ENCODE measurements around the gene FKBP5.
A peak's percentile ranks its signal among the peaks of the same experiment; 100 is the strongest.

Gene FKBP5

DNA sequence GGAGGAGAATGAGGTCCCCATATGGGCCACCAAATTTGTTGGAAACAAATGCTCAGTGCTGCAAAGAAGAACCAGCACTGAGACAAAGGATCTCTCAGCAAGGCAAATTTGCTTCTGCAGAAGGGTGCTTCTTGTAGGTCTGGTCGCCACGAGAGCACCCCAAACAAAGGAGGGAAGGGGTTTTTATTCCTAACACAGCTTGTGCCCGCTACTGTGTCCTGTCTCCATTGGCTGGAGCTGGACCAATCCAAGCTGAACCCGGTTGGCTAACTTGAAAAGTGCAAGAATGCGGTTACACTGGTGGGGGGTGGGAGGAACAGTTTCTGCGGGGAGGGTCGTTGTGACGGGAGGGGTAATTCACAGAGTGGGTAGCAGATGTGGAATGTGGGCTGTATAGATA lies 121.9 kb downstream of the FKBP5 start:
- no peak for DNase-seq (ENCODE audit: low read depth)
- TF ChIP-seq, protein P1, sequence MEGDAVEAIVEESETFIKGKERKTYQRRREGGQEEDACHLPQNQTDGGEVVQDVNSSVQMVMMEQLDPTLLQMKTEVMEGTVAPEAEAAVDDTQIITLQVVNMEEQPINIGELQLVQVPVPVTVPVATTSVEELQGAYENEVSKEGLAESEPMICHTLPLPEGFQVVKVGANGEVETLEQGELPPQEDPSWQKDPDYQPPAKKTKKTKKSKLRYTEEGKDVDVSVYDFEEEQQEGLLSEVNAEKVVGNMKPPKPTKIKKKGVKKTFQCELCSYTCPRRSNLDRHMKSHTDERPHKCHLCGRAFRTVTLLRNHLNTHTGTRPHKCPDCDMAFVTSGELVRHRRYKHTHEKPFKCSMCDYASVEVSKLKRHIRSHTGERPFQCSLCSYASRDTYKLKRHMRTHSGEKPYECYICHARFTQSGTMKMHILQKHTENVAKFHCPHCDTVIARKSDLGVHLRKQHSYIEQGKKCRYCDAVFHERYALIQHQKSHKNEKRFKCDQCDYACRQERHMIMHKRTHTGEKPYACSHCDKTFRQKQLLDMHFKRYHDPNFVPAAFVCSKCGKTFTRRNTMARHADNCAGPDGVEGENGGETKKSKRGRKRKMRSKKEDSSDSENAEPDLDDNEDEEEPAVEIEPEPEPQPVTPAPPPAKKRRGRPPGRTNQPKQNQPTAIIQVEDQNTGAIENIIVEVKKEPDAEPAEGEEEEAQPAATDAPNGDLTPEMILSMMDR (conservative IDR thresholded peaks at IDR 0.05; ENCODE audit: control insufficient read depth, insufficient read depth, low read depth, low read length) = no peak
- no peak overlapping the region for H3K4me3 ChIP-seq (ENCODE audit: control insufficient read depth, low read depth, low read length)

DNA sequence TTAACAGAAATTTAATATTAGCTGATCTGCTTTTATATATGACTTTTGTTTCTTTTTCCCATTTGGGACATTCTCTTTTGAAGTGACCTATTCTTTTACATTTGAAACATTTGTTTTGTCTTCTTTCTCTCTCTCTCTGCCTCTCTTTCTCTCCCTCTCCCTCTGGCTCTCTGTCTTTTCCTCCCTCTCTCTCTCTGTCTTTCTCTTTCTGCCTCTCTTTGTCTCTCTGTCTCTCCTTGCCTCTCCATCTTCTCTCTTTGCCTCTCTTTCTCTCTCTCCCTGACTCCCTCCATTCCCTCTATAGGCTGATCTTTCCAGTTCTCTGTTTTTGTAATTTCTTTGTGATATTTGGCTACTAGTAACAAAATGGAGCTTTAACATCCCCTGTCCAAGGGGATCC lies 124.0 kb downstream of the FKBP5 start:
- DNase-seq (ENCODE audit: low read depth) = no peak
- TF ChIP-seq, protein P1 (conservative IDR thresholded peaks at IDR 0.05; ENCODE audit: control insufficient read depth, insufficient read depth, low read depth, low read length) = no peak
- H3K4me3 ChIP-seq (ENCODE audit: control insufficient read depth, low read depth, low read length) = no peak overlapping the region

DNA sequence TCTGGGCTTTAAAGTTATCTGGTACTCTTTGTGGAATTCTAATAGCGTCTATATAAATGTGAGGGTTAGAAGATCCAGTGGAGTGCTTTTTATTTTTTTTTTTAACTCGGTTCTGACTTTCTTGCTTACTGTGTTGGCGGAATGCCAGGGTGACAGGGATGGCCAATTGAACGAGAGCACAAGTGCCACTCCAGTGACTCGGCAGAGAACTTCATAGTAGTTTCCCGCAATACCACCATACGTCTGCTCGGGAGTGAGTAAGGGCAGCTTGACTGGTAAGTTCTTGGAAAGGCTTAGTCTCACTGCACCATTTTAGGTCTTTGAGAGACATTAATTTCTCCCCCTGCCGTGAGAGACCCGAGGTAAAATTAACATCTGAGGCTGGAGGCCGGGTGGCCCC lies 126.7 kb downstream of the FKBP5 start:
- peak; percentile 34 for DNase-seq (ENCODE audit: low read depth)
- TF ChIP-seq, protein P1 (conservative IDR thresholded peaks at IDR 0.05; ENCODE audit: control insufficient read depth, insufficient read depth, low read depth, low read length) = no peak
- no peak overlapping the region for H3K4me3 ChIP-seq (ENCODE audit: control insufficient read depth, low read depth, low read length)

DNA sequence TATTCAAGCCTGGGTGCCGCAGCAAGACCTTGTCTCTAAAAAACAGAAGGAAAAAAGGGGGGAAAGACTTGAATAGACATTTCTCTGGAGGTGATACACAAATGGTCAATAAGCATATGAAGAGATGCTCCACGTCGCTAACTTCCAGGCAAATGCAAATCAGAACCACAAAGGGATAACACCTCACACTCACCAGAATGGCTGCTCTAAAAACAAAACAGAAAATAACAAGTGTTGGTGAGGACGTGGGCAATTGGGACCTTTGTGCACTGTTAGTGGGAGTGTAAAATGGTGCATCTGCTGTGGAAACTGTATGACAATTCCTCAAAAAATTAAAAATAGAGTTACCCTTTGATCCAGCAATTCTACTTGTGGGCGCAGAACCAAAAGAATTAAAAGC lies 127.6 kb downstream of the FKBP5 start:
- no peak for DNase-seq (ENCODE audit: low read depth)
- no peak overlapping the region for H3K4me3 ChIP-seq (ENCODE audit: control insufficient read depth, low read depth, low read length)
- TF ChIP-seq, protein P1 (conservative IDR thresholded peaks at IDR 0.05; ENCODE audit: control insufficient read depth, insufficient read depth, low read depth, low read length) = no peak

DNA sequence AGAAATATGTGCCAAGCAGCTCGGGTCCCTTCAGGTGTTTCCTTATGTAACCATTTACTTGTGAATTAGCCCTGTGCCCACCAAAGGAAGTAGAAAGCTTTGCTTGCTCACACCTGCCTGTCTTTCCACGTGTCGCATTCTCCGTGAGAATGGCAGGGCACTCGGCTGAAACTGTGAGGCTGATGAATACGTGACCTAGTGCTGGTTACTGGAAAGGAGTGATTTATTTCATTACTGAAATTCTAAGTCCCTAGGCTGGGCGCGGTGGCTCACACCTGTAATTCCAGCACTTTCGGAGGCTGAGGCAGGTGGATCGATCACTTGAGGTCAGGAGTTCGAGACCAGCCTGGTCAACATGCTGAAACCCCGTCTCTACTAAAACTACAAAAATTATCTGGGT lies 130.1 kb downstream of the FKBP5 start:
- TF ChIP-seq, protein P1 (conservative IDR thresholded peaks at IDR 0.05; ENCODE audit: control insufficient read depth, insufficient read depth, low read depth, low read length) = no peak
- no peak overlapping the region for H3K4me3 ChIP-seq (ENCODE audit: control insufficient read depth, low read depth, low read length)
- DNase-seq (ENCODE audit: low read depth) = no peak

DNA sequence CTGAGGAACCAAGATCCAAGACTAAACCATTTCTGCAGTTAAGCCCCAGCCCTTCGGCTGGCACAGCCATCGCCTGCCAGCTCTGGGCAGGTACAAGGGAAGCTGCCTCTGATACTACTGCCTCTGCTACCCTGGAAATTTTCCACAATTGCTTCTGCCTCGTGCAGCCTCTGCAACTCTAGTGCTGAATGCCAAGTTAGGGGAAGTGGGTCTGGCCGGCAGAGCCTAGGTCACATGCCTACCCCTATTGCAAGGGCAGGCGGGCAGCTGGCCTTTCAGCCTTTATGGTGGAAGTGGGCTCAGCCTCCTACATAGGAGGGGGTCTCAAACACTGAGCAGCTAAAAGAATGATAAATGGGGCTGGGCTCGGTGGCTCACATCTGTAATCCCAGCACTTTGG lies 131.5 kb downstream of the FKBP5 start:
- TF ChIP-seq, protein P1 (conservative IDR thresholded peaks at IDR 0.05; ENCODE audit: control insufficient read depth, insufficient read depth, low read depth, low read length) = no peak
- DNase-seq (ENCODE audit: low read depth) = no peak
- H3K4me3 ChIP-seq (ENCODE audit: control insufficient read depth, low read depth, low read length) = no peak overlapping the region

DNA sequence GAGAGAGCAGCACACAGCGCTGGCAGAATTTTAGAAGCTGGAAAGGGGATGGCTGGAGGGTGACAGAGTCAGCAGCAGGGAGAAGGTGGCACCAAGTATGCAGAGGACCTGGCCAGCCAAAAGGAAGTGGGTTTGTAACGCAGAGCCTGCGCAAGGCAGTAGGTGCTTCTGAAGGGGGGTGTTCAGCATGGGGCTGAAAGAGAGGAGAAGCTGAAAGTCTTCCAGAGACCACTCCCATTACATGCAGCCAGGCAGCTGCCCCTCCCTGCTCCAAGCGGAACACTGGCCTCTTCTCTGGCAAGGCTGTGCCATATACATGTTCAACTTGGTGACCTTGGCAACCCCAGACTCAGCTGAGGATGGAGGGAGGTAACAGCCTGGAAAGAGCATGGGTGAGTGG lies 133.9 kb downstream of the FKBP5 start:
- no peak for DNase-seq (ENCODE audit: low read depth)
- TF ChIP-seq, protein P1 (conservative IDR thresholded peaks at IDR 0.05; ENCODE audit: control insufficient read depth, insufficient read depth, low read depth, low read length) = no peak
- H3K4me3 ChIP-seq (ENCODE audit: control insufficient read depth, low read depth, low read length) = no peak overlapping the region
